Activated CD4-positive, alpha-beta T cell treated with anti-CD3 and anti-CD28 coated beads, Interleukin-2, amount 10 ng/mL, durations not matched to agents 24 days and 14 days (primary cell): Measurements from ENCODE around the gene TRPV6. TPM values are rescaled to one million over a fixed set of nuclear protein-coding genes. Genes with fewer than 3 reads are reported as not detected.

Source experiments
- DNase-seq: peaks from one replicate; pipeline ENCODE4 v3.0.0; 2022
- H3K27ac Mint-ChIP-seq: one replicate; pipeline ENCODE4 v1.8.0; 2022; ENCODE audit warnings: mild to moderate bottlenecking, mixed read lengths
- H3K27me3 Mint-ChIP-seq: one replicate; pipeline ENCODE4 v1.8.0; 2022; ENCODE audit warnings: mixed read lengths
- H3K36me3 Mint-ChIP-seq: one replicate; pipeline ENCODE4 v1.8.0; 2022; ENCODE audit warnings: low read depth, mild to moderate bottlenecking, mixed read lengths
- H3K4me1 Mint-ChIP-seq: one replicate; pipeline ENCODE4 v1.8.0; 2021; ENCODE audit warnings: mixed read lengths
- H3K4me3 Mint-ChIP-seq: one replicate; pipeline ENCODE4 v1.8.0; 2022; ENCODE audit warnings: mild to moderate bottlenecking, moderate library complexity, mixed read lengths
- H3K9me3 Mint-ChIP-seq: one replicate; pipeline ENCODE4 v1.8.0; 2021; ENCODE audit warnings: mixed read lengths
- intact Hi-C: fragments of 100-400 bp; cut with micrococcal nuclease; formaldehyde crosslinking; loops from one replicate; pipeline ENCODE4 v1.15.1; 2023
- total RNA-seq: library from RNA; stranded (reverse); gene quantifications from 2 replicates; pipeline ENCODE4 v1.2.3, GENCODE V29; 2022

The TRPV6 gene
- total RNA-seq, 1 donor from 2014 or later: not detected

GRCh38 chr7:142873281-142873784, 12.2 kb downstream of the TRPV6 start:
- Mint-ChIP-seq H3K9me3 (no peaks in the 10 kb centered on the region), H3K36me3 (no peaks in the 10 kb centered on the region), H3K4me3 (no peak overlapping the region), H3K4me1 (no peaks in the 10 kb centered on the region), H3K27me3 (no peaks in the 10 kb centered on the region), H3K27ac (no peak overlapping the region)
- intact Hi-C loops: no loop called here
- peak; percentile 75 for DNase-seq

GRCh38 chr7:142872106-142872675, 13.4 kb downstream of the TRPV6 start:
- Mint-ChIP-seq H3K9me3 (no peaks in the 10 kb centered on the region), H3K36me3 (no peaks in the 10 kb centered on the region), H3K4me1 (no peaks in the 10 kb centered on the region), H3K4me3 (no peak overlapping the region), H3K27ac (no peak overlapping the region), H3K27me3 (no peaks in the 10 kb centered on the region)
- DNase-seq: no peak
- intact Hi-C loops: no loop called here

GRCh38 chr7:142871260-142872105, 14.1 kb downstream of the TRPV6 start:
- H3K4me1 Mint-ChIP-seq: no peaks in the 10 kb centered on the region
- no peaks in the 10 kb centered on the region for H3K9me3 Mint-ChIP-seq
- H3K4me3 Mint-ChIP-seq: no peak overlapping the region
- intact Hi-C loops: no loop called here
- no peaks in the 10 kb centered on the region for H3K36me3 Mint-ChIP-seq
- H3K27me3 Mint-ChIP-seq: no peaks in the 10 kb centered on the region
- H3K27ac Mint-ChIP-seq: no peak overlapping the region
- no peak for DNase-seq

GRCh38 chr7:142870566-142871259, 14.8 kb downstream of the TRPV6 start:
- Mint-ChIP-seq H3K4me3 (no peak overlapping the region), H3K9me3 (no peaks in the 10 kb centered on the region), H3K27me3 (no peaks in the 10 kb centered on the region), H3K27ac (no peak overlapping the region), H3K4me1 (no peaks in the 10 kb centered on the region), H3K36me3 (no peaks in the 10 kb centered on the region)
- no peak for DNase-seq
- intact Hi-C loops: no loop called here

GRCh38 chr7:142870147-142870559, 15.4 kb downstream of the TRPV6 start:
- Mint-ChIP-seq H3K36me3 (no peaks in the 10 kb centered on the region), H3K27ac (no peak overlapping the region), H3K4me3 (no peak overlapping the region), H3K9me3 (no peaks in the 10 kb centered on the region), H3K27me3 (no peaks in the 10 kb centered on the region), H3K4me1 (no peaks in the 10 kb centered on the region)
- intact Hi-C loops: no loop called here
- DNase-seq: no peak

- no peak for DNase-seq
- no peak overlapping the region for H3K27ac Mint-ChIP-seq
- no peaks in the 10 kb centered on the region for H3K36me3 Mint-ChIP-seq
- H3K4me1 Mint-ChIP-seq: no peaks in the 10 kb centered on the region
- no peak overlapping the region for H3K4me3 Mint-ChIP-seq
- no peaks in the 10 kb centered on the region for H3K27me3 Mint-ChIP-seq
- intact Hi-C loops: no loop called here
- H3K9me3 Mint-ChIP-seq: no peaks in the 10 kb centered on the region
Observed at GRCh38 chr7:142869434-142869833, 16.1 kb downstream of the TRPV6 start.

- Mint-ChIP-seq H3K4me3 (no peak overlapping the region), H3K27me3 (no peaks in the 10 kb centered on the region), H3K4me1 (no peaks in the 10 kb centered on the region), H3K27ac (no peak overlapping the region), H3K36me3 (no peaks in the 10 kb centered on the region), H3K9me3 (no peaks in the 10 kb centered on the region)
- intact Hi-C loops: no loop called here
- no peak for DNase-seq
Observed at GRCh38 chr7:142868986-142869415, 16.5 kb downstream of the TRPV6 start.

- Mint-ChIP-seq H3K27me3 (no peaks in the 10 kb centered on the region), H3K4me1 (no peaks in the 10 kb centered on the region), H3K9me3 (no peaks in the 10 kb centered on the region), H3K36me3 (no peaks in the 10 kb centered on the region), H3K4me3 (no peak overlapping the region), H3K27ac (no peak overlapping the region)
- no peak for DNase-seq
- intact Hi-C loops: no loop called here
Observed at GRCh38 chr7:142868188-142868985, 17.2 kb downstream of the TRPV6 start.

- Mint-ChIP-seq H3K36me3 (no peaks in the 10 kb centered on the region), H3K4me3 (no peak overlapping the region), H3K9me3 (no peaks in the 10 kb centered on the region), H3K27me3 (no peaks in the 10 kb centered on the region), H3K27ac (no peak overlapping the region), H3K4me1 (no peaks in the 10 kb centered on the region)
- intact Hi-C loops: no loop called here
- no peak for DNase-seq
Observed at GRCh38 chr7:142867398-142868187, 18.0 kb downstream of the TRPV6 start.

- intact Hi-C loops: no loop called here
- Mint-ChIP-seq H3K36me3 (no peaks in the 10 kb centered on the region), H3K27me3 (no peaks in the 10 kb centered on the region), H3K27ac (no peak overlapping the region), H3K4me1 (no peaks in the 10 kb centered on the region), H3K4me3 (no peak overlapping the region), H3K9me3 (no peaks in the 10 kb centered on the region)
- DNase-seq: no peak
Observed at GRCh38 chr7:142867097-142867378, 18.5 kb downstream of the TRPV6 start.

- intact Hi-C loops: loop anchor here (1.0 kb wide), 1 partner anchor 12 kb away; no protein-coding TSS in a partner anchor
- H3K4me3 Mint-ChIP-seq: no peak overlapping the region
- H3K27me3 Mint-ChIP-seq: no peaks in the 10 kb centered on the region
Observed at GRCh38 chr7:142866361-142867096, 19.0 kb downstream of the TRPV6 start.

GRCh38 chr7:142865766-142866165, 19.8 kb downstream of the TRPV6 start:
- DNase-seq: no peak
- H3K36me3 Mint-ChIP-seq: no peaks in the 10 kb centered on the region
- no peaks in the 10 kb centered on the region for H3K9me3 Mint-ChIP-seq
- H3K4me3 Mint-ChIP-seq: no peak overlapping the region
- H3K27me3 Mint-ChIP-seq: no peaks in the 10 kb centered on the region
- intact Hi-C loops: loop anchor here (1.0 kb wide), 1 partner anchor 11 kb away; no protein-coding TSS in a partner anchor
- H3K4me1 Mint-ChIP-seq: no peaks in the 10 kb centered on the region
- H3K27ac Mint-ChIP-seq: no peak overlapping the region

More at GRCh38 chr7:142866361-142867096, 19.0 kb downstream of the TRPV6 start:
- Mint-ChIP-seq H3K27ac (no peak overlapping the region), H3K36me3 (no peaks in the 10 kb centered on the region), H3K4me1 (no peaks in the 10 kb centered on the region), H3K9me3 (no peaks in the 10 kb centered on the region)
- peak; percentile 73 for DNase-seq
